Daoy (cell line): ENCODE data around the gene GULP1. TPM values are rescaled to one million over a fixed set of nuclear protein-coding genes. Genes with fewer than 3 reads are reported as not detected.
"Not testable (repeated sequence)": the region's sequence is repeated elsewhere in the genome, so short reads cannot be mapped to it uniquely, and the experiment has no call there.

Source experiments
- DNase-seq: peaks from one replicate; pipeline ENCODE4 v3.0.0-alpha.2; 2015; ENCODE audit warnings: low read depth
- total RNA-seq: library from RNA; depleted of rRNA; stranded (reverse); fragments of >200 nt; shearing (Covaris generic); gene quantifications from 2 replicates; pipeline ENCODE4 v1.2.3, GENCODE V29; 2014

GULP1 gene
- total RNA-seq, 1 experiment from 2014 or later = 13.4 TPM

GRCh38 chr2:188292348-188293239 is 920 bp downstream of the GULP1 start:
- DNase-seq = peak; percentile 80

- peak; percentile 72 for DNase-seq
Measured at GRCh38 chr2:188293601-188294351, 2.1 kb downstream of the GULP1 start.

GRCh38 chr2:188294352-188294926 is 2.8 kb downstream of the GULP1 start:
- DNase-seq = no peak

GRCh38 chr2:188295067-188295685 is 3.5 kb downstream of the GULP1 start:
- no peak for DNase-seq

GRCh38 chr2:188297978-188298377 is 6.3 kb downstream of the GULP1 start:
- no peak for DNase-seq

GRCh38 chr2:188298937-188299371 is 7.3 kb downstream of the GULP1 start:
- DNase-seq = not testable (repeated sequence)

- no peak for DNase-seq
Measured at GRCh38 chr2:188303363-188304031, 11.8 kb downstream of the GULP1 start.

GRCh38 chr2:188305271-188305670 is 13.6 kb downstream of the GULP1 start:
- DNase-seq = no peak

- DNase-seq = no peak
Measured at GRCh38 chr2:188306271-188306670, 14.6 kb downstream of the GULP1 start.

- no peak for DNase-seq
Measured at GRCh38 chr2:188307850-188308283, 16.2 kb downstream of the GULP1 start.

- no peak for DNase-seq
Measured at GRCh38 chr2:188308483-188308882, 16.8 kb downstream of the GULP1 start.

- DNase-seq = no peak
Measured at GRCh38 chr2:188309364-188309763, 17.7 kb downstream of the GULP1 start.

- peak; percentile 69 for DNase-seq
Measured at GRCh38 chr2:188314314-188315054, 22.8 kb downstream of the GULP1 start.

GRCh38 chr2:188315750-188316149 is 24.1 kb downstream of the GULP1 start:
- no peak for DNase-seq

GRCh38 chr2:188316342-188316741 is 24.7 kb downstream of the GULP1 start:
- peak; percentile 22 for DNase-seq

- DNase-seq = no peak
Measured at GRCh38 chr2:188316791-188317423, 25.2 kb downstream of the GULP1 start.

GRCh38 chr2:188318161-188318749 is 26.6 kb downstream of the GULP1 start:
- peak; percentile 26 for DNase-seq

- no peak for DNase-seq
Measured at GRCh38 chr2:188319838-188320237, 28.2 kb downstream of the GULP1 start.

GRCh38 chr2:188320861-188321260 is 29.2 kb downstream of the GULP1 start:
- no peak for DNase-seq
